GM18873 (cell line): ENCODE results near the gene ERFE.
"Not testable (repeated sequence)": the region's sequence is repeated elsewhere in the genome, so short reads cannot be mapped to it uniquely, and the experiment has no call there.

Source experiments
- ATAC-seq: cut with Tn5 transposase; IDR thresholded peaks from one replicate; pipeline ENCODE4 v1.9.1; 2021; ENCODE audit warnings: mild to moderate bottlenecking, moderate library complexity, moderate number of reproducible peaks; ENCODE audit not compliant: unreplicated experiment, low FRiP score

The ERFE gene

DNA sequence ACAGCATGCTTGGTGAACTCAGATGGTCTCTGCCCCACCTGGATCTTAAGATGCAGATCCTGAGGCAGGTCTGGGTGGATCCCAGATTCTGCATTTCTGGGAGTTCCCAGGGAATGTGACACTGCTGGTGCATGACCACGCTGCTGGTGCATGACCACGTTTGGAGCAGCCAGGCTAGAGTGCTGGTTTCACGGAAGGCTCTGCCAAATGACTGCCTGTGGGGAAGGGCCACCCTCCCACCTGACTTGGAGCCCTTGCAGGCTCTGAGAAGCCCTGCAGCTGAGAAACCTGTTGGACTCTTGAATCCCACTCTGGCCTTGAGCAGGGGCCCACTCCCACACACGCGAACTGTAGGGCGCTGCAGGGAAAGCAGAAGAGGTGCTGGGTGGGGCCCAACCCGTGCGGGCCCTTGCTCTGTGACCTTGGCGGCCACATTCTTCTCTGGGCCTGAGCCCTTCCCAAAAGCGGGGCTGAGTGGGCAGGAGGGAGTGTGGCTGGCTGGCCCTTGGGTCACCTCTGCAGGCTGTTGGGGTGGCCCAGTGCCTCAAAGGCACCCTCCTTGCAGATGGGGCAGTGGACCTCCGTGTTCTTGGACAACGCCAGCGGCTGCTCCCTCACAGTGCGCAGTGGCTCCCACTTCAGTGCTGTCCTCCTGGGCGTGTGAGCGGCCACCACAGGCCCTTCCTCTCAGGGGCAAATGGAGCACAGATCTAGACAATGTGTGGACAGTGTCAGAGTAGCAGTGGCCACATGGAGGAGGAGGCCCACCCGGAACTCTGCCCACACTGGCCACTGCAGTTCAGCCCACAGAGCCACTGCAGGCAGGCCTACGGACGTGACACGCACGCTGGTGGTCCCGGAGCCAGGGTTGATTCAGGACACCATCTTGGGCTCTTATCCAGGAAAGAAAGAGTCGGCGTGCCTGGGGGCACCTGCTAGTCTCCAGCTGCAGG is 7.9 kb downstream of the ERFE start:
- no peak for ATAC-seq

DNA sequence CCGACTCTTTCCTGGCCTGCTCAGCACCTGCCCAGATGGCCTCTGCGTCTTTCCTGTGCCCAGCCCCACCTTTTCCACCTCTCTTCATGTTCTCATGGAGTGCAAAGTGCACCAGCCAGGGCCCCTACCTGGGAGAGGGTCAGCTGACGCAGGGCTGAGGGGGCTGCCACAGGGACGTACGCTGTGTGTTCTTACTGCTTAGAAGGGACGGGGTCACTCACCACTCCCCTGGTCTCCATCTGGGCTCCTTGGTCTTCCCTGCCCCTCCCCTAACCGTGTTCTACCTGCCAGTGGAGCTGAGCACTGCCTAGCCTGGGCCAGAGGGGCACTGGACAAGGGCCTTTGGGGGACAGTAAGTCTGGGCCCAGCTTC is 8.6 kb downstream of the ERFE start:
- ATAC-seq = no peak

DNA sequence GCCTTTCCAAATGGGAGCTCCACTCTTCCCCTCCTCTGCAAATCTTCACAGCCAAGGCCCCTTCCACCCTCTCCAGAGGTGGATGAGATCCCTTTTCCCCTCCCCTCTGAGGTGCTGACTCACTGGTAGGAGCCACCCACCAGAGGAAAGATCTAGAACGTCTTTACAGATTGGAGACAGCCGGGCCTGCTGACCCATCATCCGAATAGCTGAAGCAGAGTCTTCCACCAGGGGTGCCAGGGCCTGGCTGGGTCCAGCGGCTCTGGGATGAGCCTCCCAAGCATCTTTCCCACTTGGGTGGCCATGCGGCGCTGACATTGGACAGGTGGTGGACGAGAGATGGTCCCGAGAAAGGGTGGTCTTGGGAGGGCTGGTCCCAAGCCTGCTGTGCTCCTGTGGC is 9.0 kb downstream of the ERFE start:
- ATAC-seq = no peak

DNA sequence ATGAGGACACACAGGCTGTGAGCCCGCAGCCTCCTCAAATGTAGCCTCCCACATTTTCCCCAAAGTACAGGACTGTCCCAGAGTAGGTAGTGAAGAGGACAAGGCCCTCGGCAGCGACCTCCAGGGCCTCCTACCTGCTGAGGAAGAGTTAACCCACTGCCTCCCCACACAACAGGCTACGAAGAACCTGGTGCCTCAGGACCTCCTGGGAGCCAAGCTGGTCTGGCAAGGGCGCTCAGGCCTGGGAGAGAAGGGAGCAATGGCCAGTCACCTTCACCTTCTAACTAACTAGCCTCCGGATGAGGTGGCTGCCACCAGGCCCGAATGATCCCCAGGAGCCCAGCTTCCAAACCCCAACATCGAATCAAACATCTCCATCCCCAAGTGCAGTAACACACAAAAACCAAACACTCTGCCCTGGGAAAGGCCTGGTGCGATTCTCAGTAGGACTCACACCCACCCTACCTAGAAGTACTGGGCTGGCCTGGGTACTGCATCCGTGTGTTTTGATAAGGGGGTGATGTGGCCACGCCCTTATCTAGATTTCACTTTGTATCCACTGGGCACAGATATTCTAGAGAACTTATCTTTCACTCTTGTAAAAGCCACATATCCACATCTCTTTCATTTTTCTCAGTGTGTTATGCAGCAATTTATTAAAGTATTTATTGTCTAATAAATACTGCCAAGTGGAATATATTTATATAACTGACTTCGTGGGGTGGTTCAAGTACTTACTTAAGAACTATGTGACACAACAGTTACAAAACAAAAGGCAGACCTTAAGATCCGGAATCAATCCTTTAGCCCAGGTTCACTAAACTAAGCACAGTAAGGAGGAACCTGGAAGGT is 9.7 kb downstream of the ERFE start:
- no peak for ATAC-seq

DNA sequence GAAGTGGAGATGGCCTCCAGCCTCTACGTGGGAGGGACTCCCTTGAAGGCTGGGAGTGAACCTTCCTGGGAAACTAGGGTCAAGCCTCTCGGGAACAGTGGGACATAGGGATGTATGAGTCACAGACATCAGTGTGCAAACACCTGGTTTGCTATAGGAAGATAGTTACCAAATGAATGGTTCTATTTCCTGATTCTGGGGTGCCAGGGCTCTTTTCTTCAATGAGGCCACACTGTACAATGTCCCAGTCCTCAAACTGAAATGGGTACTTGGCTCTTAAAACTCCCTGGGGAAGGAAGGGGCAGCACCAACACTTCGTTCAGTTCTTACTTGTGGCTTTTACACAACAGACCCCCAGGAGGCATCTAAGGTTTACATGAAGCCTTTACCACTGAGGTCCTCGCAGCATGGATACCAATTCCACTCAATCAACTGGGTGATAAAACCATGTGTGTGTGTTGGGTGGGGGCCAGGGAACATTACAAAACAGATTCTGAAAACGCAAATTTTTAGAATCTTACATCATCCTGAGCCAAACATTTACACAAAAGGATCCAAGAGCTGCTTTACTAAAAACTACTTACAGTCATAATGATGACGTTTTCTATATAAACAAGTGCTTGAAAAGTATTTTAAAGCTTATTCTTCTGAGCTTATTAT is 10.4 kb downstream of the ERFE start:
- ATAC-seq = no peak

DNA sequence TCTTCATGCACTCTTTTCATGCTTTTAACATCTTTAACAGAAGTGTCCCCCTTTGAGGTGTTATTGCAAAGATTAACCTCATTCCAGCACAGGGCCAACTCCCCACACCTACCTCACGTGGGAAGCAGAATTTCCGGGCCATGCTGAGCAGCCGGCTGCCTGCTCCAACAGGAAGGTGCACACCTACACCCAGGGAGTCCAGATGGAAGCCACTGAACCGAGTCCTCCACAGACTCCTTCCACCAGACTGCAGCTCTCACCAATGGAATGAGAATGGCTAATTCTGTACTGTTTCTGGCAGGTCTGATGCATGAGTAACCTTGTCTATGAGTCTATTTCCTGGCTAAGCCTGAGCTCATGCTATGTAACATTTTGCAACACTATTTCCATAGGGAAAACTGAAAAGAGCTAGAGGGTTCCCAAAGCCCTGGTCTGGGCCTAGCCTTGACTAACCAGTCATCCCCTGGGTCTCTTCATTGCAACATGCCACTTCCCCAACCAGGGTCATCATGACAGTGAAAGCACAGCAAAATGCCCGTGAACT is 11.0 kb downstream of the ERFE start:
- no peak for ATAC-seq

DNA sequence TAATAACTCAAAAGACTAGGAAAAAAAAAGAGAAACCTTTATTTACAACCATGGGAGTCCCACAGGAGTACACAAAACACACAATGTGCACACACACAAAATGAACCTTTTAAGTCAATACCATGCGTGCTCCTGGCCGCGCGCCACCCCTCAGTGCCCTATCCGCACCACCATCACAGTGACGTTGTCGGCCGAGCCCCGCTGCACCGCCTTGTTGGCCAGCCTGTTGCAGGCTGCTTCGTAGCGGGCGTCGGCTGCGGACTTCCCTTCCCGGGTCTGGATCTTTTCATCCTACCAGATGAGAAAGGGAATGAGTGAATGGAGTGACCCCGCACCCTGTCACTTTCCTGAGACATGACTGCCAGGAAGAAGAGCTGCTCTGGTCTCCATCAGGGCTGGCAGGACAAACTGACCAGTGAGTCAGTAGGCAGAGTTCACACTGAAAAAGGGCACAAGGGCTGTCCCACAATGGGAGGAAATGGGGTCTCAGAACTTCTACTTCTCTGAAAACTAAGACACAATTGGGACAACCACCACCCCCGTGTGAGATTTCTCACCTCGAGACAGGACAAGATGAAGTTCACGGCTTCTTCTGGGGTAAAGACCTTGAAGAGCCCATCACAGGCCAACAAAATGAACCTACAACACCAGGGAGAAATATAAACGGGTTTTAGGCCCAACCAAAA is 11.8 kb downstream of the ERFE start:
- ATAC-seq = no peak

DNA sequence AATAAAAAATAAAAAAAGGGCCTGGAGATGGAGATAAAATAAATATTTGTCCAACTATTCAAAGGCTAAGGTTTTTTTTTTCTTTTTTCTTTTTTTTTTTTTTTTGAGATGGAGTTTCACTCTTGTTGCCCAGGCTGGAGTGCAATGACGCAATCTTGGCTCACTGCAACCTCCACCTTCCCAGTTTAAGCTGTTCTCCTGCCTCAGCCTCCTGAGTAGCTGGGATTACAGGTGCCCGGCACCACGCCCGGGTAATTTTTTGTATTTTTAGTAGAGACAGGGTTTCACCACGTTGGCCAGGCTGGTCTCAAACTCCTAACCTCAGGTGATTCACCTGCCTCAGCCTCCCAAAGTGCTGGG is 12.3 kb downstream of the ERFE start:
- ATAC-seq = not testable (repeated sequence)

DNA sequence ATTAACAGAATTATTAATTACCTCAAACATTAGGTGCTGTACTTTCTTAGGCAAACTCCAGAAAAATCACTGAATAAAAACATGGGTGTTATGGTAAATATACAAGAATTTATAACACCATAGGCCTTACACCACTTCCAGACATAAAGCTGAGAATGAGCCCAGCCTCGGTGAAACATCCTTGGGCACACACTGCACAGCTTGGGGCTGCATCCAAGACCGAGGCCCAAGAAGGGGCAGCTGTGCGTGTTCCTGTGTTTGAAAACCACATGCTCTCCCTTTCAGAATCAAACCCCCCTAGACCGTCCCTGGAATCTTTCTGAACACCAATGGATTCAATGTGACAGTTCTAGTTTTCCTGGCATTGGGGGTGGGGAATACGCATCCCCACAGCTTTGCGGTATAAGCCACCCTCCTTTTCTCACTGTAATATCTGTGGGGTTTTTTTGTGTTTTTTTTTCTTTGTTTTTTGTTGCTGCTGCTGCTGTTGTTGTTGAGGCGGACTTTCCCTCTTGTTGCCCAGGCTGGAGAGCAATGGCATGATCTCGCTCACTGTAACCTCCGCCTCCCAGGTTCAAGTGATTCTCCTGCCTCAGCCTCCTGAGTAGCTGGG is 12.9 kb downstream of the ERFE start:
- no peak for ATAC-seq

DNA sequence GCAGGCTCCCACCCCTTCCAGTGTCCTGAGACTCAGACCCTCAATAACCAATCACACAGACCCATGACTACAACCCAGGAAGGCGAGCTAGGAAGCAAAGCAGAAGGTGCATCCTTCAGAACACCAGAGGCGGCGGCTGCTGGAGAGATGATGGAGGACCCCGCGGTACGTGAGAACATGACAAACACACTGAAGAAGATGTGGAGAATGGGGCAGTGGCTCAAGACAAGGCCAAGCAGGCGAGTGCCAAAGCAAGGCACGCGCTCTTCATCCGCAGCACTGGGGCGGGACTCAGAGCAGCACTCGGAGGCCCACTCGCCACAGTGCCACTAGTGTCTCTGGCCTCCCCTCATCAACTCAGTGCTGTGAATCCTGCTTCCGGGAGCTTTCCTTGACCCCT is 13.7 kb downstream of the ERFE start:
- ATAC-seq = no peak

DNA sequence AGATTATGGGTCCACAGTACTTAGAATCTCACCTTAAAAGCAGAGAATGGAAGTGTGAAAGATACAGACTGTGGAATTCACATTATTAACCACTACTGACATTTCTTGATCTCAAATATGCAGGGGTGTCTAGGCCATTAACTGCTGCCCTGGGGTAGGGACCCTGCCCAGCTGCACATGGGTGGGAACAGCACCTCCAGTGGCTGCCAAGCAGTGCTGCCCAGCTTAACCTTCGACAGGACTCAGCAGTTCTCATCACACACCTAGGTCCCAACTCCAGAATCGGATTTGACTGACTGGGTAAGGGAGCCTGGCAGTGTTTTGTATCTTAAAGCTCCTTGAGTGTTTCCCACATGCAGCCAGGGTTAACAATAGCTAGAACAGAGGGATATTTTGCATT is 14.9 kb downstream of the ERFE start:
- no peak for ATAC-seq

DNA sequence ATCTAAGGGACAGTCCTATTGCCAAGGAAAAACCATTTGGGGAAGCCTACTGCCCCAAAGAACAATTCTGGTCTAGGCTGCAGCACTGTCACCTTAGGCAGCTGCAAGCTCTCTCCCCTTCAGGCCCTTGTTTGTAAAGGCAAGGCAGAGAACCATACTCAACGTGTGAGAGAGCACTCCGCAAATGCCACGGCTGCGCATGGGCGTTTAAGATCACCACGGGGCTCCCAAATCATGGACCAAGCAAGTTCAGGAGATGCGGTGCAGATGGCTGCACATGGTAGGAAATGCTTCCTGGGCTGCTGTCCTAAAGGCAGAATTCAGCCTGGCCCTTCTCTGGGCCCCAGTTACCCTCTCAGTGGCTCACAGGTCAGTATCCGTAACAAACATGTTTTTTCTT is 15.5 kb downstream of the ERFE start:
- ATAC-seq = no peak

DNA sequence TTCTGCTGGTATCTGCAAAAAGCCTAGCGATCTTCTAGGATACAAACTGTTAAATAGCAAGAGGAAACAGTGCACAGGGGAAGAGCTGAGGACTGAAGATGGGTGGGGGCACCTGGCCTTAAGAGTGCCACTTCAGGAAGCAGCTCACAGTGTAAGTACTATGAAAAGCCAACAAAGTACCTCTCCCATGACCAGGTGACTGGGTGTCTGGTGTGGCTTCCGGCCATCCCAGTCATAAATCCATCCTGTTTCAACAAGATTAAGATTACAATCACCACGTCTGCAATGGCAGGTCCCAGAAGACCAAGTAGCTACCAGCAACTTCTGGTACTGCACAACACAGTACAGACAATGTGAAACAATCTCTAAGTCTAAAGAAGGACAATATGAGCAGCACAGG is 15.9 kb downstream of the ERFE start:
- ATAC-seq = no peak

DNA sequence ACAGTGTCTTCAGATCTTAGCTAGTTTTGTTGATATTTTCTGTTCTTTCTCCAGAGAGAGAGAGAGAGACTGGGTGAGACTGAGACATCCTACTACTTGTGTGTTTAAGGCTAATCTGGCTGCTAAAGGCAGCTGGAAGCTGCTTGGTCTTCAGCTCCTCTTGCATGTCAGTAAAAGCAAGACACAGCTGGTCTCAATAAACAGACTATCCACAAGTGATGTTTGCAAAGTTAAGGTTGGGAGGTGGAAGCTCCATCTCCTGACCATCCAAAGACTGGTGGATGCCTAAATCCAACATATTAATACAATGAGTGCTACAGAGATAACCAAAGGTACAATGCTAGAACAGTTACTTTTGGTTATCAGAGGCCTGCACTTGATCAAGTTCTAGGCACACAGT is 17.8 kb downstream of the ERFE start:
- no peak for ATAC-seq

DNA sequence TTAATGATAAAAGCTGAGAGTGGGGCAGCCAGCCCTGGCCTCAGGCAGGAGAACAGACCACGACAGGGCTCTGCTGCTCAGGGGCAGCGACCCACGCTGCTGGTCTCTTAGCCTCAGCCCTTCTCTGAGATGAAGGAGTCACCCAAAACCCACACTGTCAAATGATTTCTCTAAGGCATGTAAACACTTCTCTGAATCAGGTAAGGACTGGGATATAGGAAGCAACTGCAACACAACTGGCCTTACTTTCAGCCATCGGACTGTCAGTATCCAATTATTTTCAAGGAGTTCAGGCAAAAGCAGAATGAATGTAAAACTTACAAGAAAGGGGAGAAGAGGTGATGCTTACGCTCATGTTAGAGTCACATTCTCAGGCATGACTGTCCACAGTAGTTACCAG is 21.8 kb downstream of the ERFE start:
- ATAC-seq = no peak

DNA sequence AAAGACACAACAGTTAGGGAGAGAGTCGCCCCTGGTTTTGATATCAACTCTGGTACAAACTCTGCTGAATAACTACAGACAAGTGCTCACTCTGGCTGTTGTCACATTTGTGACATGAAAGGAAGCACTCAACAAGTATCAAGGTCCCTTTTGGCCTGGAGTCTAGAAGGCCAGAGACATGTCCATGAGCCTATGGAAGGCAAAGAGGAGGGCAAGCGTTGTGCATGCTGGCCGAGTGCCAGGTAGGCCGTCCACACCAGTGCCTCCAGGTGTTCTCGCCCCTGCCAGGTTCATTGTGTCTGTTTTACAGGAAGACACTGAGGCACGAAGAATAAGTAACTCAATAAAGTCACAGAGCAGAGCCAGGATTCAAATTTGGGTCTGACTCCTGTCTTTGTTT is 23.6 kb downstream of the ERFE start:
- ATAC-seq = no peak

DNA sequence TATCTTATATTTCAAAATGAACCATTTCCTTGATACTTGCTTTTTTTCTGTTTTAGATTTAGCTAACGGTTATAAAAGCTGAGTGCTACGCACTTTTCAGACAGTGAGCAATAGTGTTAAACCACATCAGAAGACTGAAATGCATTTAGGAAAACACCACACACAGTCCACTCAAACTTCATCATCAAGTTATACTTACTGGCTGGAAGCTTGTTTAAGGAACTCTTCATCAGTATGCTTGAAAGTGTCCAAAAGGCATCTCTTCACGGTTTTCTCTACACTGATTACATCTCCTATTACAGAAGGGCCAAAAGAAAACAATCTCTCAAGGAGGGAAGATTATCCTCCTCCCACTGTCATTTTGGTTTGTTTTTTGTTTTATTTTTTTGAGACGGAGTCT is 25.1 kb downstream of the ERFE start:
- ATAC-seq = no peak

DNA sequence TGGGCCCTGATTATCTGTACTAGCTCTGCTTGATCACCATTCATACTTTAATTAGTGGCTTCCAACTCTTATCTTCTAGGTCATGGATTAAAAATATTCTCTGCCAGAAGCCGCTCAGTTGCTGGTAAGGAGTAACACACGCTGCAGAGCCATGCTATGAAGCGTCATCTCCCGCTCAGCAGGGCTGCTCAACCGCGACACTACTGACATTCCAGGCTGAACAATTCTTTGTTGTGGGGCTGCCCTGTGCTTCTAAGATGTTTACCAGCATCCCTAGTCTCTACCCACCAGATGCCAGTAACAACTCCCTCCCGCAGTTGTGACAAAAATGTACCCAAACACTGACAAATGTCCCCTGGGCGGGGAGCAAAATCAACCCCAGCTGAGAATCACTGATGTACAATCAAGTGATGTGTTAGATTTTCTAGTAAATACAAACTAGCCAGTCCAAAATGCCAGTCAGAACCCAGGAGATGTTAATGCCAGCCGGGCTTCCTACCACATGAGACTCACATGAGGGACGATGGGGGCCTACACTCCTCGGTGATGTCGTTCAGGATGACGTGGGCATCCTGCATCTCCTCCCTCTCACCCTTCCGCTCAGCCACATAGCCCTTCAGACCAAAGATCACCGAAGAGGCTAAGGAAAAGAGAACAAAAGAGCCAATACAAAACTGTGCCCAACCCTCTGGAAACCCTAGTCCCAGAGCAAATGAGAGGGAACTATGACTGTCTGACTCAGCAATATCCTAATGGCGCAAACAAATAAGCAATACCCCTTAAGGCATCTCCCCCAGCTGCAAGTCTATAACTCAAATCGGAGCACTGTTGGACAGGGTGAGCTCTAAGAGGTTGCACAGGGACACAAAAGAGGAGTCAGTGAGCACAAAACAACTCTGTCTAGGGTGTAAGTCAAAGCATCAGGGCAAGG is 29.1 kb downstream of the ERFE start:
- ATAC-seq = no peak

DNA sequence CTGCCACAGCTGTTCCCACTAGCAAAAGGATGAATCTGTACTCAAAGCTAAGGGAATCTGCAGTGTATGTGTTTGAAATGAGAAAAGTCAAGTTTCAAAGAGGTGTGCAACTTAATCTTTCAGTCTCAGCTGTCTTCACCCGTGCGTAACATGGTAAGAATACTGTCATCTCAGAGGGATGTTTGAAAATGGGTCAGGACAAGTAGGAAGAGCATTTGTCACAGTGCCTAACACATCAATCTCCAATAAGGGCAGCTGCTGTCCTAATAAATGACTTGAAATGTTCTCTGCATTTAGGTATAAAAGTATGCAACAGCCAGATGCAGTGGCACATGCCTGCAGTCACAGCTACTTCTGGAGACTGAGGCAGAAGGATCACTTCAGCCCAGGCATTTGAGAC is 31.7 kb downstream of the ERFE start:
- ATAC-seq = no peak
